Measurements from ENCODE around the gene MSI1.

DNA sequence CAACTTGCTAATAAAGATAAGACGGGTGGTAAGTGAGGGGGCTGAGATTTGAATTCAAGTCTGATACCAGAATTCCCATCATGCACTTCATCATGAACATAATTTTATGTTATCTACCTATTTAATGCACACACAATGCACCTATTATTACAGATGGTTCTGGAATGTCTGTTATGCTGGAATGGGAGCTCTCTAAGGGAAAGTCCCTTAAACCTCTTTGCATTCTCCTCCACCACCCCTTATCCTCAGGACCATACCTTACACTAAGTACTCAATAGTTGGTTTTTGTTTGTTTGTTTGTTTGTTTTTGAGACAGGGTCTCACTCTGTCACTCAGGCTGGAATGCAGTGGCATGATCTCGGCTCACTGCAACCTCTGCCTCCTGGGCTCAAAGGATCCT is 7.0 kb upstream of the MSI1 start:
- TF ChIP-seq, protein P1, sequence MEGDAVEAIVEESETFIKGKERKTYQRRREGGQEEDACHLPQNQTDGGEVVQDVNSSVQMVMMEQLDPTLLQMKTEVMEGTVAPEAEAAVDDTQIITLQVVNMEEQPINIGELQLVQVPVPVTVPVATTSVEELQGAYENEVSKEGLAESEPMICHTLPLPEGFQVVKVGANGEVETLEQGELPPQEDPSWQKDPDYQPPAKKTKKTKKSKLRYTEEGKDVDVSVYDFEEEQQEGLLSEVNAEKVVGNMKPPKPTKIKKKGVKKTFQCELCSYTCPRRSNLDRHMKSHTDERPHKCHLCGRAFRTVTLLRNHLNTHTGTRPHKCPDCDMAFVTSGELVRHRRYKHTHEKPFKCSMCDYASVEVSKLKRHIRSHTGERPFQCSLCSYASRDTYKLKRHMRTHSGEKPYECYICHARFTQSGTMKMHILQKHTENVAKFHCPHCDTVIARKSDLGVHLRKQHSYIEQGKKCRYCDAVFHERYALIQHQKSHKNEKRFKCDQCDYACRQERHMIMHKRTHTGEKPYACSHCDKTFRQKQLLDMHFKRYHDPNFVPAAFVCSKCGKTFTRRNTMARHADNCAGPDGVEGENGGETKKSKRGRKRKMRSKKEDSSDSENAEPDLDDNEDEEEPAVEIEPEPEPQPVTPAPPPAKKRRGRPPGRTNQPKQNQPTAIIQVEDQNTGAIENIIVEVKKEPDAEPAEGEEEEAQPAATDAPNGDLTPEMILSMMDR (conservative IDR thresholded peaks at IDR 0.05; ENCODE audit: low read depth, low read length): no peak
- no peak for TF ChIP-seq EZH2 (IDR thresholded peaks at IDR 0.05; ENCODE audit: borderline replicate concordance, low read depth, low read length, poor library complexity, severe bottlenecking)
